GM19023 (cell line): ENCODE measurements around the gene PRR16.

ENCODE experiments used
- ATAC-seq: cut with Tn5 transposase; IDR thresholded peaks from one replicate; pipeline ENCODE4 v1.9.1; 2021; ENCODE audit warnings: mild to moderate bottlenecking, moderate library complexity; ENCODE audit not compliant: unreplicated experiment

Gene PRR16

DNA sequence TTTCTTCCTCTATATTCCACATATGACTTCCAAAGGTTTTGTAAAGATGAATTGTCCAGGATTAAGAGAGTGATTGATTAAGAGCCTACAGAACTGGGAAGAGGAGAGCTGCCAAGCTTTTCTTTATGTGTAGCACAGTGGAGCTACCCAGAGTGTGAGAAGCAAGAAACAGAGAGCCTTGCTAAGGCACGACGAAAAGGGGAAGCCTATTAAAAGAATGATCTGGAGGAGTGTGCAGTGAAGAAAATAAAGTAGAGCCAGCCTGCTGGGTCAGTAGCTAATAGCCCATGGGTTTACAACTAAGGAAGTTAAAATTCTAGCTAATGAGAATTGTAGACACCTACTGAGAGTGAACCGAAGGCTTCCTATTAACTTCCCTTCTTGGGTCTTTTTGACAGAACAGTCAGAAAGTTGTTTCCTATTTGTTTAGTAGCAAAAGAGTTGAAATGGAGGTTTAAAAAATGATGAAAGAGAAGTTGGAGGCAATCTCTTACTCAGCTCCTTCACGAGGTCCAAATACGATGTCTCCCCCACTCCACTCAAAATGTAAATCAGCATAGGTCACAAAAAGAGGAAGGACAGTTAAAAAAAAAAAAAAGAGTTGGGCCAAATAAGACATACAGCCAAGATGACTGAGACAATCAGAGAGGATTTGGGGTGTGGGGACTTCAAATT, 957 bp upstream of the PRR16 start:
- ATAC-seq: no peak

DNA sequence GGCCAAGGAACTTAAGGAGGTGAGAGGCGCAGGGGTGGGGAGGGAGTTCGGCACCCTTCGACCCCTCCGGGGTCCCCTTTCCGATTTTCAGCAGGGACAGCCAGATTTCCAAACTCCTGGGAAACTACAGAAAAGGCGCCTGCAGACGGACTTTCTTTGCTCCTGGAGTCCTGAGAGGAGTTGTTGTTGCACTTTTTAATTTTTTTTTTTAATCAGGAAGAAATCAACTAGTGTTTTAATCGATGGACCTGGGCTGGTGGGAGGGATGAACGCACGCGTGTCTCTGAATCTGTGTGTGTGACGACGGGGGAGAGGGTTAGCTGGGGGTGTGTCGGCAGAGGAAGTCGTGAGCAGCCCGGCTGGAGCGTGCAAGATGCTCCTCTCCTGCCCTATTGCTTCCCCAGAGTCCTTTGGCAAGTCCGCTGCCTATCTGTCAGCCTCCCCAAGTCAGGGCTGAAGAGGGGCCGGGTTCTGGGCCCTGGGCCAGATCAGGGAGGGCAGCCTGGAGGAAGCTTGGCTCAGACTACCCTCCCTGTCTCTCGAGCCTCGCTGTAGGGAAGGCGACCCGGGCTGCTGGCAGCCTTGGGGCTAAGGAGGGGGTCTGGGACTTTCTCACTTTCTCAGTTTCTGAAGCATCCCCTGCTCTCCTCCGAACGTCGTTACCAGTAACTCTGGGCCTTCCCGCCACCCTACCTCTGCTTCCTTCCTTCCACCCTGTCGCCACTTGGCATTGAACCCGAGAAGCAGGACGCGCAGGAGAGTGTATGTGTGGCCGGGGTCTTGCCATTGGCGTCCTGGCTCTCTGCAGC, 731 bp downstream of the PRR16 start:
- ATAC-seq: no peak

DNA sequence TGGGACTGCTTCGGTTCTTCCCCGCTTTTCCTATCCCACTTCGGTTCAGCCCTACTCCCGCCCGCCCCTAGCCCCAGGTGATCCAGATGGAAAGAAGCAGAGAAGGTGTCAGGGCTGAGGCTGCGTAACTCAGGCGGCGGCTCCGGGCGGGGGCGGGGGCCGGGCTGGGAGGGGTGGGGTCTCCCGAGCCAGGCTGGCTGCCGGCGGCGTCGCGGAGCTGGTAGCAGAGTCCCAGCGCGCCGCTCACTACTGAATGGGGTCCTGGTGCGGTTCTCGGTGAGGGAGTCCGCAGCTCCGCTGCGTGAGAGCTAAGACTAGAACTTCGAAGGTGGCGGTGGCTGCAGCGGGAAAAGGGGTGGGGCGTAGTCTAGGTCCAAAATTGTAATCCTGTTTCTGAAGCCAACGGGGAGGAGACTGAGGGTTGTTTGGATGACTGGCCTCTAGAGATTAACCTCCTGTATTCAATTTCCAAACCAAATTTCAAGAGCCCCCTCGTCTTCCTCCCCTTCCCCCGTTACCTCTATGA, 1.4 kb downstream of the PRR16 start:
- no peak for ATAC-seq

GRCh38 chr5:120466341-120467006, 2.4 kb downstream of the PRR16 start:
- ATAC-seq: no peak

DNA sequence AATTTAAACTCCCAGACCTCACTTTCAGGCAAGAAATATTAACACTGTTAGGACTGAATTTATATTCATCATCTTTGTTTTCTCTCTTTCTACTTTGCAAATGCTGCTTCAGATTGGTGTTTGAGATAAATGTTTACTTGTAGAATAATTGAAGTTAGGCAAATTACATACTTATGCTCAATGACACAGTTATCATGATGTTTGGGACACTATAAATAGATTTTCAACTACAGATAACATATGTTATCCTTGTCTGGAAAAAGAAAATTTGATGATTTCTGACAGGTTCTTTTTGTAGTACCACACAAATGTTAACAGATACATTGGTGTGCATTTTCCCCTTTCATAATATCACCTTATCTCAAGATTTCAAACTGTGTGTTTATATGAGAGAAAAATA, 7.9 kb downstream of the PRR16 start:
- no peak for ATAC-seq

DNA sequence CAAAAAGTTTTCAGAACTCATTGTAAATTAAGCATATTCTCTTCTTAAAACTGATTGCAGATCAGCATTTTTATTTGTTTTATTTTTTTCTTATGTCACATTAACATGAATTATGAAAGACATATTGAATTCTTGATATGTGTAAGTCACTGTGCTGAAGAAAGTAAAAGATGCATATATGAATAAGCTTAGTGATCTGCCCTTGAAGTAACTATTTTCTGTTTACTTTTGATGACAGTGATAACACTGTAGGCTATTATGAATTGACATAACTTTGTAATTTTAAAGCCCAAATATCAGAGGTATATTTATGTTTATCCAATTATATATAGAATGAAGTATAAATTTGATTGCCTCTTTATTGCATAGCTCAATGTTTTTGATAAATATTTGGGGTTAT, 8.8 kb downstream of the PRR16 start:
- no peak for ATAC-seq

- no peak for ATAC-seq
Observed at GRCh38 chr5:120473332-120473731, 9.2 kb downstream of the PRR16 start.

GRCh38 chr5:120476063-120476462, 12.0 kb downstream of the PRR16 start:
- ATAC-seq: no peak

GRCh38 chr5:120479066-120479465, 15.0 kb downstream of the PRR16 start:
- ATAC-seq: no peak

GRCh38 chr5:120499876-120500563, 35.9 kb downstream of the PRR16 start:
- ATAC-seq: no peak

DNA sequence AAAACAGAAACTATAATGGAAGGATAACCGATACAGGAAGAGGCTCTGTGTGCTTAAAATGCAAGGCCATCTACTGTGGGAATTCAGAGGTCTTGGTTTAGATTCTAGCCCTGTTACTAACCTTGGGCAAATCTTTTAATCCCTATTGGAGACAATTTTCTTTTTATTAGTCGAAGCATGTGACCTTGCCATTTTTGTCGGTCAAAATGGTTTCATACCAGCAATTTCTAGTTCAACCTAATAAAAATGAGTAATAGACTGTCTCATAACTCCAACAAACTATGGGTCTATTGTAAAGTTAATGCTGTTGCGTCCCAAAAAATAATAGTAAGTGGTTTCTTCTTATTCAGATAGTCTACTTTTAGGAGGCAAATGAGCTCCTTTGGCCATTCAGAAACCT, 38.4 kb downstream of the PRR16 start:
- no peak for ATAC-seq

DNA sequence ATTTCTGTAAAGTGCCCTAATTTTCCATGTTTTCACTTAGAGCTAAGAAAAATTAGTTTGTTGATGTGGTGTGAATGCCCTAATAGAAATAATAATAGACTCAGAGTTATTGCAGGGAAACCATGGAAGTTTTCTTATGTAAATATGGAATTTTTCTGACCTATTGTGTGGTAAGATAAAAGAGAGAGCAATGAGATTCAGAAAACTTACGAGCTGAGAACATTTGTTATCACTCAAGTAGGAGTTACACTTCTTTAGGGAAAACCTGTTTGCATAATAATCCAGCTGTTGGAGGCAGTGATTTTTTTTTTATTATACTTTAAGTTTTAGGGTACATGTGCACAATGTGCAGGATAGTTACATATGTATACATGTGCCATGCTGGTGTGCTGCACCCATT, 39.2 kb downstream of the PRR16 start:
- ATAC-seq: no peak

DNA sequence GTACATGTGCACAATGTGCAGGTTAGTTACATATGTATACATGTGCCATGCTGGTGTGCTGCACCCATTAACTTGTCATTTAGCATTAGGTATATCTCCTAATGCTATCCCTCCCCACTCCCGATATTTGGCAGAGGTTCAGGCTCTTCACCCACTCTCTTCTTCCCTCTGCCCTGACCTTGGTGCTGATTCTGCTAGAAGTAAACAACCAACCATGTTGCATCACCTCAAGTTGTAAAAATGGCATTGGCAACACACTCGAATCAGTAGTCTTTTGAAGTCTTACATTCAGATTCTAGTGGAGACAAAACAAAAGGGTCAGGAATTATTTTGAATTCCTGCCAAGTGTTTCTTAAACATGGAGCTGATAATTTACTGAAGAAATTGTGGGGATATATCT, 40.0 kb downstream of the PRR16 start:
- no peak for ATAC-seq

DNA sequence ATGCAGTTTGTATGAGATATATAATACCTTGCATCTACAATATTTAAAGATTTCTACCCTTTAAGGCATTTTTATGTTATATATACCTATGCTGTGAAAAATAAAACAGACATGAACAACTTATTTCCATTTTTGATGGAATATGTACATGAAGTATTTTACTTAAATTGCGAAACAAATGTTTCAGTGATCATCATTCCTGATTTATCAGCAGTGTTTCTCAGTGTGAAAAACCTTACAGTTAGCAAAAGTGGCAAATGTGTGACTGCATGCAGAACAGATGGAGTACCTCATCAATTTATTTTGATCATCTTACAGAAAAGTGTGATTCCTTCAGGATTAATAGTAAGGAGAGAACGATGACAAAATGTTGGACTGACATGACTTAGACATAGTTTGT, 43.1 kb downstream of the PRR16 start:
- ATAC-seq: no peak

DNA sequence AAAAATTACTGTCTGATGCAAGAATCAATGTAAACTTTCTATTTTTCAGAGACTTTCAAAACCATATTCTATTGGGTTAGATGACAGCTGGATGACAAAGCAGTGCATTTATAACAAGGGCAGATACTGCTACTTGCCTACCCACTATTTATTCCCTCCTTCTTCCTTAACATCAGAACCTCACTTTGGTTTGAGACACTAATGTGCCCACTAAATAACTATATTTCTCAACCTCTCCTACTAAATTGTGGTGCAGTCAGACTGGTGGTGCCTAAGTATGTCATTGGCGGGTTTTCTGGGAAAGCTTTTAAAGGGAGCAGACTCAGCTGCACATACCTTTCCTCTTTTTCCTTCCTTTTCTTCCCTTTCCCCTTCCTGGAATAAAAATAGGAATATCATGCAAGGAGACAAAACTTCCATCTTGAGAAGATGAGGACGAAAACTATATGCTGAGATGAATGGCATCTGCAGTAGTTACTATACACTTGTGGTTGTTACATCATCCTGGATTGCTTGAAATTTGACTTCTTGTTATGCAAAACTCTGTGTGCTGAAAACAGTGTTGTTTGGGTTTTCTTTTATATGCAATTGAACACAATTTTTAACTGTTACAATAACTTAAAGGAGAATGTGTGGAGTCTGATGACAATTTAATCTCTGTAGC, 43.8 kb downstream of the PRR16 start:
- no peak for ATAC-seq

- no peak for ATAC-seq
Observed at GRCh38 chr5:120509053-120509452, 45.0 kb downstream of the PRR16 start.

DNA sequence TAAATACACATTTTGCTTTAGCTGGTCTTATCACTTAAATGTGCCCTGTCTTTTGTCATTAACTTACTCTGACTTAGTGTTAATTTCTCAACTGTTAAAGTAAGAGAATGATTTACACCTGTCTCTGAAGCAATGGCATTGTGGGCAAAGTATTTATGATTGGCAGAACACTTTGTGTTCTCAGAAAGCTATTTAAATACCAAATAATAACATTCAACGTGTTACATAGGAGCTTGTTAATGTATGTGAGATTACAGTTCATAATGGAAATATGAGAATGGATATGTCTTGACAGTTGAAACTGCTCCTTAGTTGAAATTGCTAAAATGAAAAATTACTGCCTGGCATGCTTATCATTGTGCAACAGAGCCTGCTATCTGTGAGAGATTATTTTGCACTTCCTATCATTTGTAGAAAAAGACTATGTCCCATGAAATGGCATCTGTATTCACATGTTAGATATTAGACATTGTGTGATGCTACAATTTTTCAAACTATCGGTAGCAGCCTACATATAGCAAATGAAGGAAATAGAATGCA, 46.1 kb downstream of the PRR16 start:
- ATAC-seq: no peak

DNA sequence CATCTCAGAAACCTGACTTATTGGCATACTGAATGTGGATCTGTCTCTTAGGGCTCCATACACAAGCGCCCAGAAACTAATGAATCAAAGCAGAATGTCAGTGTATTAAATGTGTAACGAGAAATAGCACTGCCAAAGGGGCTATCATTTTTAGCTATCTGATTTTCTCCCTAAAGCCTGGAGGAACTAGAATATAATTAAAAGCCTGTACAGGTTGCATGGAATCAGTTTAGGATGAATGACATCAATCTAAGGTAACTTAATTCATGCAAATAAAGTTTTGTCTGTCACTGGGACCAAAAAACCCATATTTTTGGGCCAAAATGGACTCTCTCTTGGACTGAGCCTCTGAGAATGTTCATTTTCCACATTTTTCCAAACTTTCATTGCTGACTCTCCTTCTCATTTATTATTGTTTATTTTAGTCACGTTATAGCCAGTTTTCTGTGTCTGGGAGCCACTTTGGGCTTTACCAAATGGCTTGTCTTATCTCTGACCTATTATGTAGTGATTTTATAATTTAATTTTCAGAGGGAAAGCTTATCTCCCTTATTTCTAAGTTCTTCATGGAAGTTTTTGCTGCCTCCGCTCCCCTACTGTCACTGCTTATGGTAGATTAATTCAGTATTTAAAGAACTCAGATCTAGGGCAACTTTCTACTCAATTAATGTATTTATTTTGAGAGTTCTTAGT, 47.0 kb downstream of the PRR16 start:
- ATAC-seq: no peak

GRCh38 chr5:120512068-120512467, 48.0 kb downstream of the PRR16 start:
- no peak for ATAC-seq
